Lung microvascular endothelial cell (primary cell): ENCODE results near the gene KIAA0232. TPM values are rescaled to one million over a fixed set of nuclear protein-coding genes. Genes with fewer than 3 reads are reported as not detected.

Experiments
- DNase-seq, 2 donors: peaks; one replicate each; pipeline versions ENCODE4 v3.0.0 to v3.0.0-alpha.2; 2010; ENCODE audit warnings: low read depth in 2 of 2
- total RNA-seq: library from RNA; depleted of rRNA; stranded (reverse); fragments of >200 nt; gene quantifications from 2 replicates; pipeline ENCODE4 v1.2.1, GENCODE V29; 2014

Gene KIAA0232
- total RNA-seq, 1 donor from 2014 or later = 10.9 TPM

DNA sequence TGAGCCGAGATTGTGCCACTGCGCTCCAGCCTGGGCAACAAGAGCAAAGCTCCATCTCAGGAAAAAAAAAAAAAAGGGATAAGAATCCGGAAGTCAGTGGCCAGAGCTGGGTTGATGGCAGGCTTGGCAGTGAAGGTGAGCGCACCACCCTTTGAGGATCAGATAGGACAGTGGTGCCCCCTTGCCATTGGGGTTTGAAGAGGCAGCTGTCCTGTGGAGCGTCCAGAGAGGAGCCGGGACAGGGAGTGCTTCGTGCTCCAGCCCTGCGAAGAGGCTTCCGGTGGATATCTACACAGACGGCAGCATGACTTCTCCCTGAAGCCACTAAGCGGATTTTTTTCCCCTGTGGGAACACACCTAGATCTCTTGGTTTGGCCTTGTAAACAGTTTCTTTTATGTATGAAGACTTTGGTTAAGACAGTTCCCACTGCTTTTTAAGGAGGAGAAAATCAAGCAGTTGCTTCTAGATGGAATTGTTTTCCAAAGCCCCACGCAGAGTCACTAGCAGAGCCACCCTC is 133.6 kb downstream of the KIAA0232 start:
- DNase-seq = no peak

DNA sequence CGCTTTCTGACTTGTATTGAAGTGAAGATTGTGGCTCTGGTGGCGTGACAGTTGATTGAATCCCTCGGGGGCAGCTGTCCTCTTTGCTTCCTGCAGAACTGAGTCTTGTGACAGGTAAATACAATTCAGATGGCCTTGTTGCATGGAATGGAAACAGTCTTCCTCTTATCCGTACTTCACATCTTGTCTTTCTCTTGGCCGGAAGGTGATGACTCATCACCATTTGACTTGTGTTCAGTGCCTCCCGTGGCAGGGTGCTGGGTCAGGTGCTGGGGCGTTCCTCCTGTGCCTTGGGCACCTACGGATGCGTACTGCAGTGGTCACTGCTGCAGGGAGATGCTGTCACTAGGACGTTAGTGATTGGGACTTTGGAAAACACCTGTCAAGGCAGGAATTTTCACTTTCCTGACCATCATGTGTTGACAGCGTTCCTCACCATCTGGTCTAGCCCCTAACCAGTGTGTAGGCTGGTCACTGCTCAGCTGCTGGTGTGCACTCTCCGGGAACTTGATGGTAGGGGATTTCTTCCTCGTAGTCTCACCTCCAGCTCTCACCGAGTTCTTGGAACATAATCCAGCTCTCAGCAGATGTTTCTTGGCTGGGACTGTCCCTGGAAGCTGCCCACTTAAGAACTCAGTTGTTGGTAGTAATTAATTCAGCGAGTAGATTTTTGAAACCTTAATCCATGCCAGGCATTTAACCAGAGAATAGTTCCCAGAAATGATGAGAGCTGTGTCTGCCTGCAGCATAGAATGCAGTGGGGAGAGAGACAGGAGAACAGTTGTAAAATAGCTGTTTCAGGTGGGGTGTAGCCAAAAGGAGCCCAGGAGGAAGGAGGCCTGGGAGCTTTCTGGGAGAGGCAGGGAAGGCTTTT is 134.3 kb downstream of the KIAA0232 start:
- DNase-seq = peak in 1 of 2 donors; percentile 66

DNA sequence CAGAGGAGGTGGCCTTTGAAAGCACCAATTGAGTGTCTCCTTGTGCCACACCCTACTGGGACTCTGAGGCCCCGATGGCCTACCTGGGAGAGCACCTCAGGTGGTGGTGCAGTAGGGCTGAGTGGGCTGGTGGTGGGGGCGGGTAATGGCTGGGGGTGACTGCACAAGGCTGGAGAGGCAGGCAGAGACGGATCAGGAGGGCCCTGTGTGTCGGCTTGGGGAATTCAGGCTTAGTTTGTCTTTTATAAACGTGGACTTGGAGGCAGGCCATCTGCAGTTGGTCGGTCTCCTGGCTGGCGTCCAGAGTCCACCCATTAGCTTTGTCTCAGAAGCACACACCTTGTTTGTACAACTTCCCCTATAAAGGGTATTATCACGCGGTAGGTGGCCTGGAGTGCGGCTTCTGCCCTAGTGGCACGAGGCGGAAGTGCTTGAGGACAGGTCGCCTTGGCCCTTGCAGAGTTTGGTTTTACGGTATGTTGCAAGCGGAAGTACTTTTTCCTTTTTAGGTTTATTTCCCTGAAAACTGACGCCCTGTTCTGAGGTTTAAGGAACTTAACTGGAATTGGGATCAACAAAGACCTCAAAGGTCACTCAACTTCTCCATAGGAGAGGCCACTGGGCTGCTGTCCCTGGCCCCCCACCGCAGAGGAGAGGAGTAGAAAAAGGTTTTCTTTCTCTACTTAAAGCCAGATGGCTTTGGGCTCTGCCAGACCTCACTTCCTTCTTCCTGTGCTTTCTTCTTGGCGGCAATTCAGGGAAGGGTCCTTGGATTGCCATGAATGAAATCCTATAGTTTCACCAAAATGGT is 135.1 kb downstream of the KIAA0232 start:
- peak; percentile 51 to 80 for DNase-seq

DNA sequence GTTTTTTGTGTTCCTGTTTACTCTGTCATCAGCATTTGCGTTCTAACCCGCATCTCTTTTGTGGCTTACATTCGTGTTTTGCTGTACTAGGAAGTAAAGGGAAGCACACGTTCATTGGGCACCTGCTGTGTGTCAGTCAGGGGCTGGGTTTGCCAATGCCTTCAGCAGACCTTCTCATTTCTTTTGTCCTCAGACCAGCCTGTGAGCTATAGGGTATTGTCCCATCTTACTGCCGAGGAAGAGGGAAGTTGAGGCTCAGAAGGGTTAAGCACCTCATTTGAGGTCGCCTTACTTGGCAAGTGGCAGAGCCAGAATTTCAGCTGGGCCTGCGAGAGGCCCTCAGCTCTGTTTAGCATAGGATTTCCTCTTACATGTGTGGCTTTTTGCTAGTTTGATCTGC is 135.8 kb downstream of the KIAA0232 start:
- DNase-seq = no peak

DNA sequence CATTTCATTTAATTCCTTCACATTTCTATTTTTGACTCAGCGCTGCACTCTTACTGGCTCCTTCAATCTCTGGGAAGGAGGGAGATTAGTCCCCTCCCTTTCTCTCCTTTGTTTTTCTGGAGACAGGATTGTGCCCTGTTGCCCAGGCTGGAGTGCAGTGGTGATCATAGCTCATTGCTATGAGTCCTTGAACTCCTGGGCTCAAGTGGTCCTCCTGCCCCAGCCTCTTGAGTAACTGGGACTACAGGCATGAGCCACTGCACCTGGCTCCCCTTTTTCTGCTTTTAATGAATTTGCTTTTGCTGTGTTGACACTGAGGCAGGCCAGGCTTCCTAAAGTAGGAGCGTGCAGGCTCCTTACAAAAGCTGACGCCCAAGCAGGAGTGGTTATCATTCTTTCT is 137.6 kb downstream of the KIAA0232 start:
- DNase-seq = no peak

DNA sequence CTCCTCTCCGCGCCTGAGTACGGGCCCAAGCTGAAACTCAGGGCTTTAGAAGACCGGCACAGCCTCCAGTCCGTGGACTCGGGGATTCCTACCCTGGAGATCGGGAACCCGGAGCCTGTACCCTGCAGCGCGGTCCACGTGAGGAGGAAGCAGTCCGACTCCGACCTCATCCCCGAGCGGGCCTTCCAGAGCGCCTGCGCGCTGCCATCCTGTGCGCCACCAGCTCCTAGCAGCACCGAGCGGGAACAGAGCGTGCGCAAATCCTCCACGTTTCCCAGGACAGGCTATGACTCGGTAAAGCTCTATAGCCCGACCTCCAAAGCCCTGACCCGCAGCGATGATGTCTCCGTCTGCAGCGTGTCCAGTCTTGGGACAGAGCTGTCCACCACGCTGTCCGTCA is 141.0 kb downstream of the KIAA0232 start:
- DNase-seq = no peak

DNA sequence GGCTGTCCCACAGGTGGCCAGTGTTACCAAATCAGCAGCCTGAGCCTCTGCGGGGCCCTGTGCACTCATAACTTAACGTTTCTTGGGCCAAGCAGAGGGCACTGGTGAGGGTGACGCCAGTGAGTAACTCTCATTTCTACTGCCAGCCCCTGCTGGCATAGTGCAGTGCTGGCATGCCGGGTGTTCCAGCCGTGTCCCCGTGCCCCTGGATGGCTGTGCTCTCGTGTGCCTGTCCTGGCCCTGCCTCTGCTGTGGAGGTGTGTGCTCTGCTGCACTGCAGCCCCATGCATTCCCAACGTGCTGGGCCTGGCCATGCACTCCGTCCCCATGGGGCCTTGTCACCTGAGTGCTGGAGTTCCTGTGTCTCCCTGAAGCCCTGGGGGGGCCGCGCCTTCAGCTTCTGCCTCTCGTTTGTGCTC is 141.8 kb downstream of the KIAA0232 start:
- no peak for DNase-seq

DNA sequence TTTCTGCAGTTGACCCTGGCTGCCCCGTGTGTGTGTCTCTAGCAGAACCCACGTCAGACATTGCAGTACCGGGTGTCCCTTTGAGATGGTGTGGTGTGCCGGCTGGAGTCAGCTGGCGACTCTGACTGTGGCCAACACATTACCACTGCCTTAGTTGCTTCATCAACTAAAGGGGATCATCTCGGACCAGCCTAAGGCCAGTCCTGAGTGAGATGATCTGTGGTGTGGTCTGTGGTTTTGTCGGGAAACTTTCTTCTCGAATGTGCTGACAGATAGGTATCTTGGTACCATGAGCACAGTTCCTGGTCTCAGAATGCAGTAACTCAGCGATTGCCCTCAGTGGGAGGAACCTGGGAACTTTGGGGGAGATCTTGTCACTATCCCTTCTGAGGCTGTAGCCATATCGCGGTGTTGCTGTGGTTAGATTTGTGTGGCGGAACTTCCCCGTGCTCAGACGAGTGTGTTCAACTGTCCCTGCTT is 142.9 kb downstream of the KIAA0232 start:
- no peak for DNase-seq

DNA sequence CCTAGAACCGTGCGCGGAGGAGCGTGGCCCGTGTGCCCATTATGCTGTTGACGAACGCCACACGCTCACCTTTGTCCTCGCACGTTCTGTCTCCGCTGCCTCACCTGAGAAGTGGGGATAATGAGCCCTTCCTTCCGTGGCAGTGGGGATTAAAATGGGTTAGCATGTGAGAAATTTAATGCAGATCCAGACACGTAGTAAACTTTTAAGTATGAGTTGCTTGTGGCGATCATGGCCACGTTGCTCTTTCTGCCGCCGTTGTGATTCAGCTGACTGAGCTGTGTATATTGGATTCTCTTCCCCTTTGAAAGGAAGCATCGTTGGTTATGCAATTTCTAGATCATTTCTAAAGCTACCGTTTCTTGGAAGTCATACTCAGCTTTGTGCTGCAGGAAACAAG is 143.6 kb downstream of the KIAA0232 start:
- DNase-seq = no peak

DNA sequence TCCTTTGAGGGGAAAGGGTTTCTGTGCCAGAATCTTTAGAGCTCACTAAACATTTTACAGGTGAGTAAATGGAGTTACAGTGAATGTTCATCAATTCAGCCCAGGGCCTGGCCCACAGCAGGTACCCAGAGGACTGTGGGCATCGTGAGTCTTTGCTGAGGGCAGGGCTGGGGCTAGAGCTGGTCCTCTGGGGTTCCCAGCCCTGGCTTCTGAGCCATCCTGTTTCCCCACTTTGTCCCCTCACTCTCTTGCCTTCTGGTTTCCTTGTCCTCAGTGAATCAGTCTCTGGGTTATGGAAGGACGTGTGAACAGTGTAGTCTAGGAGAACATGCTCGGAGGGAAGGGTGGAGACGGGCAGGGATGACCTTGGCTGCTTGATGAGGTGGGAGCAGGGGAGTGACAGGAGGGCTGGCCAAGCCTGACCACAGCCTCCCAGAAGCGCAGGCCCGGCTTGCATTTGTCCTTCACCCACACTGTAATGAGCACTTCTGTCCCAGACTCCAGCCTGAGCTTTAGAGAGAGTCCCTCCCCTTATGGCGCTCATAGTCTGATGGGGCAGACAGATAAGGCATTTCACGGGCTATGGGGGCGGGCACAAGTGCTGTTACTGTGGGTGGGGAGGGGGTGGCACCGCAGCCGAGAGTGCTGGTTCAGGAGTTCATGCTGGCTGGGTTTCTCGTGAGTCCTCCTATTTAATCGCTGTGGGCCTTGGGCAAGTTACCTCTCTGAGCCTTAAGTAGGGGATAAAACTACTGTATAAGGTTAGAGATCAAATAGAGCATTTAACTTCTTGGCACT is 144.4 kb downstream of the KIAA0232 start:
- DNase-seq = no peak

DNA sequence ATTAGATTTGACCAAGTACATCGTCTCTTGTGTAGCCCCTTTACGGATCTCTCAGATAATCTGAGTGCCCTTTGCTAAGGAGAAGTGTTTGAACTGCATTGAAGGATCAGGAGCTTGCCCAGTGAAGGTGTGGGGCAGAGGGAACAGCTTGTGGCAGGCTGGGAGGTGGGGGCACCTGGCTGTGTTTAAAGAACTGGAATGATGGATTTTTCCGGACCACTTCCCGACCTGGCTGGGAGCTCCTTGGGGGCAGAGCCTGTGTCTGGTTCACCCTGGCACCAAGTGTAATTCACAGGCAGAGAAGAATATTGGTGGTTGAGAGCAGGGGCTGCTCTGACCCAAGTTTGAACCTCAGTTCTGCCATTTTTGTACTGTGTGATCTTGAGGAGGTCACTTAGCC is 145.6 kb downstream of the KIAA0232 start:
- no peak for DNase-seq

DNA sequence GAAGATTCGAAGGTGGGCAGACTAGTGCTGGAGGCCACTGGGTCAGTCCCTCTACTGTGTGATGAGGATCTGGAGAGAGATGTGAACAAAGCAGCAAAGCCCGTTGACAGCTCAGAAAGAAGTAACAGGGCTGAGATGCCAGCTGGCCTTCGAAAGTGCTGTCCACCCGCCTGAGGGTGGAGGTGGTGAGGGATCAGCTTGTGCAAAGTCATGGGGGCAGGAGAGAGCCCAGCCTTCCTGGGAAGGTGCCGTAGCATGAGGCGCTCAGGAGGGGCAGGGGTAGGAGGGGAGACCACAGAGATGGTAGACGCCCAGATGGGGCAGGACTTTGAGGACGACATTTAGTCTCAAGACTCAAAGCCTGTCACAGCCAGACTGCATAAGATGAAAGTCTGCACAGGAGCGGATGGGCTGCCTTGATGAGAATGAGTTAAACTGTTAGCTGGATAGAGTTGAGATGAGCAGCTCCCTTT is 146.8 kb downstream of the KIAA0232 start:
- DNase-seq = no peak

DNA sequence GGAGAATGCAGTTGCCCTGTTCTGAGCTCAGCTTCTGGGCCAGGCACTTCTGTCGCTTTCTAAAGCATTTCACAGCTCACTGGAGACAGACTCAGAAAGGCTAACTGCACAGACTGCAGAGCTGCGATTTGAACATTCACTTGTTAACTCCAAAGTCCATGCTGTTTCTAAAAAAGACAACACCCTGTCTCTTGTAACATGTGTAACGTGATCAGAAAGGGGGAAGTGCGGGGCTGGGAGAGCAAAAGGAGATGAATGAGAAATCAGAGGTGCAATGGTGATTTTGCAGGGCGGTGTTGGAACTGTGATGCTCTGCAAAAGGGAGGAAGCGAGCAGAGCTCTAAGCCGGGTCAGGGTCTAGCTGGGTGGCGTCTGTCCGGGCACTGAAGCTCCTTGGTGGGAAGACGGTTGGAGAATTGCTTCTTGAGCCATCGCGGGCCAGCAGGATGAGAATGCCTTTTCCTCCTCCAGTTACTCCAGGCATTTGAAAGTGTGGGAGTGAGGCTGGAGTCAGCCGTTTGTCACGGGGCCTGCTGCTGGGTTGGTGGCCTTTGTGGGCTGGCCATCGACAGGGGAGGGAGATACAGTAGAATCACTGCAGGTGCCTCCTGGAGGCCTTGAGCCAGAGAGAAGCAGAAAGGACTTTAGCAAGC is 147.4 kb downstream of the KIAA0232 start:
- no peak for DNase-seq

DNA sequence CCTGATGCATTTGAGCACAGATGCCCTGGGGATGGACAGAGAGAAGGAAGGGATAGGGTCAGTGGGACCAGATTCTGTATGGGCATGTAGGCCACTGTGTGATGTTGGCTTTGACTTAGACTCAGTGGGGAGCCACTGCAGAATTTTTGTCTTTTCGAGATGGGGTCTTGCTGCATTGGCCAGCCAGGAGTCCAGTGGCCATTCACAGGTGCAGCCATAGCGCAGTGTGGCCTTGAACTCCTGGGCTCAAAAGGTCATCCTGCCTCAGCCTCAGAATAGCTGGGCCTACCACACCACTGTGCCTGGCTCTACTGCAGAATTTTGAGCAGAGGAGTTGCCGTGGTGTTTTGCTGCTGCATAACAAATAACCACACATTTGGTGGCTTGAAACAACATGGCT is 149.9 kb downstream of the KIAA0232 start:
- no peak for DNase-seq

DNA sequence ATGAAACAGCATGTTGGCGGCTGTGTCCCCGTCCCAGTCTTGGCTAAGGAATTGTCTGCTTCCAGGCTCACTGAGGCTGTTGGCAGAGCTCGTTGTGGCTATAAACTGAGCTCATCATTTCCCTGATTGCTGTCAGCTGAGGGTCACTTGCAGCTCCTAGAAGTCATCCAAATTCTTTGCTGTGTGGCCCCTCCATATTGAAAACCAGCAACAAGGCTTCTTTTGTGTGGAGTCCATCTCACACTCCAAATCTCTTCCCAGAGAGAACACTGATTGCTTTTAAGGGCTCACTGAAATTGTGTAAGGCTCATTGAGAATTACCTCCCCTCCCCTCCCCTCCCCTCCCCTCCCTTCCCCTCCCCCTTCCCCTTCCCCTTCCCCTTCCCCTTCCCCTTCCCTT is 150.4 kb downstream of the KIAA0232 start:
- no peak for DNase-seq

Other genes with a start within 250 kb of the KIAA0232 start
- gene MAN2B2, start 207.5 kb upstream of the KIAA0232 start, total RNA-seq = 5.7 and 8.9 TPM in 2 replicates
- 88.7 and 98.2 TPM in 2 replicates for gene MRFAP1, start 142.0 kb upstream of the KIAA0232 start, total RNA-seq
- gene S100P, start 88.8 kb upstream of the KIAA0232 start, total RNA-seq = 0.22 and 0.40 TPM in 2 replicates
- 34.4 and 40.1 TPM in 2 replicates for gene MRFAP1L1, start 72.9 kb upstream of the KIAA0232 start, total RNA-seq
- gene BLOC1S4, start 66.6 kb upstream of the KIAA0232 start, total RNA-seq = 7.2 and 9.3 TPM in 2 replicates
- gene TBC1D14, start 127.1 kb downstream of the KIAA0232 start, total RNA-seq = 15.0 and 19.8 TPM in 2 replicates